Measurements from ENCODE around the gene NPY1R. TPM values are rescaled to one million over a fixed set of nuclear protein-coding genes. Genes with fewer than 3 reads are reported as not detected.

NPY1R gene
- polyA plus RNA-seq: 4.4 TPM
- long read RNA-seq, donor 1: 0 reads
- long read RNA-seq, donor 2: 0 reads
- long read RNA-seq, donor 3, partial matches to known transcripts: 0 of 2 reads
- long read RNA-seq, donor 3, other reads (novel, unspliced or antisense): 0 of 2 reads
- long read RNA-seq, donor 4: 0 reads
- long read RNA-seq, donor 5: 0 reads
- long read RNA-seq, donor 6: 0 reads
- long read RNA-seq, donor 7, partial matches to known transcripts: 0 of 1 reads
- long read RNA-seq, donor 7, other reads (novel, unspliced or antisense): 0 of 1 reads
- long read RNA-seq, donor 8, partial matches to known transcripts: 0 of 1 reads
- long read RNA-seq, donor 8, other reads (novel, unspliced or antisense): 0 of 1 reads
- long read RNA-seq, donor 9: 0 reads
- long read RNA-seq, donor 10, partial matches to known transcripts: 0 of 2 reads
- long read RNA-seq, donor 10, other reads (novel, unspliced or antisense): 0 of 2 reads
- long read RNA-seq, donor 11: 0 reads

- H3K27ac ChIP-seq (ENCODE audit: low read length): no peak within 1 kb of the TSS
- WGBS (ENCODE audit: insufficient coverage, low lambda C conversion rate): 80% methylated on average over 2 of the region's 36 CpGs
Measured at GRCh38 chr4:163332526-163333406, at the start of gene NPY1R. NPY1R (minus strand) TSS chr4:163332596; CDS start chr4:163326554, 6,042 bp downstream.

GRCh38 chr4:163380703-163381102 is 48.3 kb upstream of the NPY1R start:
- Histone ChIP-seq H3K4me1 (ENCODE audit: control insufficient read depth, insufficient read depth, low read length) (no peaks in the 10 kb centered on the region), H3K4me3 (ENCODE audit: low read length) (no peak overlapping the region), H3K9me3 (ENCODE audit: control insufficient read depth, low read depth, low read length) (no peaks in the 10 kb centered on the region), H3K27ac (ENCODE audit: low read length) (peak overlapping the region; percentile 19), H3K36me3 (ENCODE audit: control insufficient read depth, insufficient read depth, low read length) (no peaks in the 10 kb centered on the region), H3K27me3 (ENCODE audit: control insufficient read depth, insufficient read depth, low read length) (no peaks in the 10 kb centered on the region)
- 4% methylated on average over 2 of the region's 5 CpGs for WGBS (ENCODE audit: insufficient coverage, low lambda C conversion rate)
- peak; percentile 38 to 72 for DNase-seq

More at GRCh38 chr4:163332526-163333406, at the start of gene NPY1R:
- Histone ChIP-seq H3K36me3 (ENCODE audit: control insufficient read depth, insufficient read depth, low read length) (no peaks in the 10 kb centered on the region), H3K4me1 (ENCODE audit: control insufficient read depth, insufficient read depth, low read length) (peaks cover 6% of the 10 kb centered on the region), H3K27me3 (ENCODE audit: control insufficient read depth, insufficient read depth, low read length) (peaks cover 39% of the 10 kb centered on the region), H3K4me3 (ENCODE audit: low read length) (peak within 1 kb of the TSS; percentile 58), H3K9me3 (ENCODE audit: control insufficient read depth, low read depth, low read length) (no peaks in the 10 kb centered on the region)
- peak; percentile 63 to 80 for DNase-seq

GRCh38 chr4:163378661-163379060 is 46.3 kb upstream of the NPY1R start:
- peak in 1 of 2 donors; percentile 50 for DNase-seq
- H3K9me3 ChIP-seq (ENCODE audit: control insufficient read depth, low read depth, low read length): no peaks in the 10 kb centered on the region
- H3K27ac ChIP-seq (ENCODE audit: low read length): no peak overlapping the region
- no peaks in the 10 kb centered on the region for H3K4me1 ChIP-seq (ENCODE audit: control insufficient read depth, insufficient read depth, low read length)
- no peaks in the 10 kb centered on the region for H3K36me3 ChIP-seq (ENCODE audit: control insufficient read depth, insufficient read depth, low read length)
- no peaks in the 10 kb centered on the region for H3K27me3 ChIP-seq (ENCODE audit: control insufficient read depth, insufficient read depth, low read length)
- no peak overlapping the region for H3K4me3 ChIP-seq (ENCODE audit: low read length)

- H3K4me3 ChIP-seq (ENCODE audit: low read length): no peak overlapping the region
- DNase-seq: no peak
- H3K36me3 ChIP-seq (ENCODE audit: control insufficient read depth, insufficient read depth, low read length): no peaks in the 10 kb centered on the region
- H3K9me3 ChIP-seq (ENCODE audit: control insufficient read depth, low read depth, low read length): no peaks in the 10 kb centered on the region
- no peaks in the 10 kb centered on the region for H3K27me3 ChIP-seq (ENCODE audit: control insufficient read depth, insufficient read depth, low read length)
- H3K27ac ChIP-seq (ENCODE audit: low read length): no peak overlapping the region
- no peaks in the 10 kb centered on the region for H3K4me1 ChIP-seq (ENCODE audit: control insufficient read depth, insufficient read depth, low read length)
- no CpG with 5 or more reads among the region's 5 CpGs for WGBS (ENCODE audit: insufficient coverage, low lambda C conversion rate)
Measured at GRCh38 chr4:163372029-163372428, 39.6 kb upstream of the NPY1R start.

- no peaks in the 10 kb centered on the region for H3K4me1 ChIP-seq (ENCODE audit: control insufficient read depth, insufficient read depth, low read length)
- no peaks in the 10 kb centered on the region for H3K27me3 ChIP-seq (ENCODE audit: control insufficient read depth, insufficient read depth, low read length)
- H3K9me3 ChIP-seq (ENCODE audit: control insufficient read depth, low read depth, low read length): no peaks in the 10 kb centered on the region
- WGBS (ENCODE audit: insufficient coverage, low lambda C conversion rate): 42% methylated on average over 2 of the region's 3 CpGs
- H3K27ac ChIP-seq (ENCODE audit: low read length): peak overlapping the region; percentile 39
- peak in 1 of 2 donors; percentile 63 for DNase-seq
- no peaks in the 10 kb centered on the region for H3K36me3 ChIP-seq (ENCODE audit: control insufficient read depth, insufficient read depth, low read length)
- H3K4me3 ChIP-seq (ENCODE audit: low read length): no peak overlapping the region
Measured at GRCh38 chr4:163367651-163368050, 35.3 kb upstream of the NPY1R start.

GRCh38 chr4:163356104-163356503 is 23.7 kb upstream of the NPY1R start:
- H3K27ac ChIP-seq (ENCODE audit: low read length): no peak overlapping the region
- no peaks in the 10 kb centered on the region for H3K4me1 ChIP-seq (ENCODE audit: control insufficient read depth, insufficient read depth, low read length)
- DNase-seq: no peak
- H3K4me3 ChIP-seq (ENCODE audit: low read length): no peak overlapping the region
- H3K9me3 ChIP-seq (ENCODE audit: control insufficient read depth, low read depth, low read length): no peaks in the 10 kb centered on the region
- 100% methylated on average over 1 of the region's 1 CpG for WGBS (ENCODE audit: insufficient coverage, low lambda C conversion rate)
- no peaks in the 10 kb centered on the region for H3K27me3 ChIP-seq (ENCODE audit: control insufficient read depth, insufficient read depth, low read length)
- no peaks in the 10 kb centered on the region for H3K36me3 ChIP-seq (ENCODE audit: control insufficient read depth, insufficient read depth, low read length)

- Histone ChIP-seq H3K36me3 (ENCODE audit: control insufficient read depth, insufficient read depth, low read length) (no peaks in the 10 kb centered on the region), H3K27me3 (ENCODE audit: control insufficient read depth, insufficient read depth, low read length) (peaks cover 4% of the 10 kb centered on the region), H3K4me1 (ENCODE audit: control insufficient read depth, insufficient read depth, low read length) (no peaks in the 10 kb centered on the region), H3K4me3 (ENCODE audit: low read length) (no peak overlapping the region), H3K9me3 (ENCODE audit: control insufficient read depth, low read depth, low read length) (no peaks in the 10 kb centered on the region), H3K27ac (ENCODE audit: low read length) (no peak overlapping the region)
- DNase-seq: peak in 1 of 2 donors; percentile 41
- WGBS (ENCODE audit: insufficient coverage, low lambda C conversion rate): 100% methylated on average over 1 of the region's 3 CpGs
Measured at GRCh38 chr4:163353054-163353453, 20.7 kb upstream of the NPY1R start.

- Histone ChIP-seq H3K27ac (ENCODE audit: low read length) (no peak overlapping the region), H3K4me1 (ENCODE audit: control insufficient read depth, insufficient read depth, low read length) (no peaks in the 10 kb centered on the region), H3K9me3 (ENCODE audit: control insufficient read depth, low read depth, low read length) (no peaks in the 10 kb centered on the region), H3K27me3 (ENCODE audit: control insufficient read depth, insufficient read depth, low read length) (peaks cover 11% of the 10 kb centered on the region), H3K4me3 (ENCODE audit: low read length) (no peak overlapping the region), H3K36me3 (ENCODE audit: control insufficient read depth, insufficient read depth, low read length) (no peaks in the 10 kb centered on the region)
- DNase-seq: peak in 1 of 2 donors; percentile 32
Measured at GRCh38 chr4:163350672-163351071, 18.3 kb upstream of the NPY1R start.

GRCh38 chr4:163344147-163345125 is 12.0 kb upstream of the NPY1R start:
- Histone ChIP-seq H3K4me3 (ENCODE audit: low read length) (peak overlapping the region; percentile 30), H3K27ac (ENCODE audit: low read length) (no peak overlapping the region), H3K4me1 (ENCODE audit: control insufficient read depth, insufficient read depth, low read length) (peaks cover 6% of the 10 kb centered on the region), H3K36me3 (ENCODE audit: control insufficient read depth, insufficient read depth, low read length) (no peaks in the 10 kb centered on the region), H3K27me3 (ENCODE audit: control insufficient read depth, insufficient read depth, low read length) (peaks cover 47% of the 10 kb centered on the region), H3K9me3 (ENCODE audit: control insufficient read depth, low read depth, low read length) (no peaks in the 10 kb centered on the region)
- DNase-seq: peak in 1 of 2 donors; percentile 13
- 8% methylated on average over 4 of the region's 50 CpGs for whole genome bisulfite sequencing (ENCODE audit: insufficient coverage, low lambda C conversion rate)
